ENCODE measurements around the gene NAIP. TPM values are rescaled to one million over a fixed set of nuclear protein-coding genes. Genes with fewer than 3 reads are reported as not detected.
"Not testable (repeated sequence)": the region's sequence is repeated elsewhere in the genome, so short reads cannot be mapped to it uniquely, and the experiment has no call there.

The NAIP gene, protein sequence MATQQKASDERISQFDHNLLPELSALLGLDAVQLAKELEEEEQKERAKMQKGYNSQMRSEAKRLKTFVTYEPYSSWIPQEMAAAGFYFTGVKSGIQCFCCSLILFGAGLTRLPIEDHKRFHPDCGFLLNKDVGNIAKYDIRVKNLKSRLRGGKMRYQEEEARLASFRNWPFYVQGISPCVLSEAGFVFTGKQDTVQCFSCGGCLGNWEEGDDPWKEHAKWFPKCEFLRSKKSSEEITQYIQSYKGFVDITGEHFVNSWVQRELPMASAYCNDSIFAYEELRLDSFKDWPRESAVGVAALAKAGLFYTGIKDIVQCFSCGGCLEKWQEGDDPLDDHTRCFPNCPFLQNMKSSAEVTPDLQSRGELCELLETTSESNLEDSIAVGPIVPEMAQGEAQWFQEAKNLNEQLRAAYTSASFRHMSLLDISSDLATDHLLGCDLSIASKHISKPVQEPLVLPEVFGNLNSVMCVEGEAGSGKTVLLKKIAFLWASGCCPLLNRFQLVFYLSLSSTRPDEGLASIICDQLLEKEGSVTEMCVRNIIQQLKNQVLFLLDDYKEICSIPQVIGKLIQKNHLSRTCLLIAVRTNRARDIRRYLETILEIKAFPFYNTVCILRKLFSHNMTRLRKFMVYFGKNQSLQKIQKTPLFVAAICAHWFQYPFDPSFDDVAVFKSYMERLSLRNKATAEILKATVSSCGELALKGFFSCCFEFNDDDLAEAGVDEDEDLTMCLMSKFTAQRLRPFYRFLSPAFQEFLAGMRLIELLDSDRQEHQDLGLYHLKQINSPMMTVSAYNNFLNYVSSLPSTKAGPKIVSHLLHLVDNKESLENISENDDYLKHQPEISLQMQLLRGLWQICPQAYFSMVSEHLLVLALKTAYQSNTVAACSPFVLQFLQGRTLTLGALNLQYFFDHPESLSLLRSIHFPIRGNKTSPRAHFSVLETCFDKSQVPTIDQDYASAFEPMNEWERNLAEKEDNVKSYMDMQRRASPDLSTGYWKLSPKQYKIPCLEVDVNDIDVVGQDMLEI (N-terminal part only)
- total RNA-seq, result 10 to 100 TPM; 12.3 to 13.5 TPM

DNA sequence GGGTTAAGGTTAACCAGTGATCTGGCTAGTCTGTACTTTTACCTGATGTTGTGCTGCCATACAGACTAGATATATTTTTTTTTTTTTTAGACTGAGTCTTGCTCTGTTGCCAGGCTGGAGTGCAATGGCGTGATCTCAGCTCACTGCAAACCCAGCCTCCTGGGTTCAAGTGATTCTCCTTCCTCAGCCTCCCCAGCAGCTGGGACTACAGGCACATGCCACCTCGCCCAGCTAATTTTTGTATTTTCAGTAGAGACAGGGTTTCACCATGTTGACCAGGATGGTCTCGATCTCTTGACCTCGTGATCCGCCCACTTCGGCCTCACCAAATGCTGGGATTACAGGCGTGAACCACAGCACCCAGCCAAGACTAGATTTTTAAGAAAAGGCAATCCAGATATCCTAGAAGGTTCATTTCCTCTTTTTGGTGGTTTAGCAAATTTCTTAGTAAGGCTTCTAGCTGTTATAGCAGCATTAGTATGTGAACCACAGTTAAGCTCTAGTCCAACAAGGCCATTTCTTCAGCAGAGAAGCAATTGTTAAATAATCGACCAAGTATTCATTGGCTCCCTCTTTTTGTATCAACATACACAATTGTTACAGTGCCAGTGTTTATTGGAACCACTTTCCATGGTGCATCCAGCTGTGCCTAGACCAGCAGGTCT lies at the start of gene NAIP:
NAIP (minus strand) TSS at position 51 of the 665 bp plus-strand sequence. CDS start 12,424 bp downstream, outside the sequence.
- H3K4me1 Mint-ChIP-seq, result not testable (repeated sequence)

DNA sequence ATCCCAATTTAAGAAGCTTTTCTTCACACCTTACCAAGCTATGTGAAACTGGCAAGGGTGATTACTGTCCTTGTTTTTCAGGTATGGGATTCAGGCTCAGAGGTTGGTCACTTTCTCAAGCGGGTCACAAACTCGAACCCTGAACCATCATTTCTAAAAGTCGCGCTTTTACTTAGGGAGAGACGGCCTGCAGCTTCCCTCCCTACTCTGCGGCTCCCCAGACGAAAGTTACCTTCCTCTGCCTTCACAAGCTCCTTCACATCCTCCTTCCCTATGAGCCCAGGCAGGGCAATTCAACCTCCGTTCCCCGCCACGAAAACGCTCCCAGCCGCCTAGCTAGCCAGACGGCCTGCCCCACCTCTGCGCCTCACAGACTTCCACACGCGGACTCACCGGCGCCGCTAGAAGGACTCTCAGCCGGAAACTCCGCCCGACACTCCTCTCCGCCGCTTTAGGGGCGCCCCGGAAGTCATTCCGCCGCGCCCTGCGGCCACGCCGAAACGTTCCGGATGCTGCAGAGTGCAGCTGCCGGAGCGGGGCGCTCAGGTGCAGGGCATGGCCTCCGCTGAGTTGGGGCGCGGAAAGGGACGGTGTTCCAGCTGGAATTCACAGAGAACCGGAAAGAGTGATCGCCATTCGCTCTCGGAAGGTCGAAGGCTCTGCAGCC lies 42.3 kb upstream of the NAIP start, which contains the start of gene GTF2H2:
GTF2H2 (minus strand) TSS at position 415 of the 667 bp plus-strand sequence. CDS start 4,913 bp downstream, outside the sequence.
- DNase-seq; H3K36me3 Mint-ChIP-seq (ENCODE audit: low read depth); H3K4me3 Mint-ChIP-seq; CTCF ChIA-PET; H3K4me1 Mint-ChIP-seq; H3K9me3 Mint-ChIP-seq; POLR2A ChIA-PET; H3K27ac Mint-ChIP-seq; H3K27me3 Mint-ChIP-seq: not testable (repeated sequence)

More for the DNA sequence above, at the start of gene NAIP:
- H3K4me3 Mint-ChIP-seq; H3K27ac Mint-ChIP-seq; H3K9me3 Mint-ChIP-seq; CTCF ChIA-PET; H3K27me3 Mint-ChIP-seq; H3K36me3 Mint-ChIP-seq (ENCODE audit: low read depth); POLR2A ChIA-PET; DNase-seq: not testable (repeated sequence)

DNA sequence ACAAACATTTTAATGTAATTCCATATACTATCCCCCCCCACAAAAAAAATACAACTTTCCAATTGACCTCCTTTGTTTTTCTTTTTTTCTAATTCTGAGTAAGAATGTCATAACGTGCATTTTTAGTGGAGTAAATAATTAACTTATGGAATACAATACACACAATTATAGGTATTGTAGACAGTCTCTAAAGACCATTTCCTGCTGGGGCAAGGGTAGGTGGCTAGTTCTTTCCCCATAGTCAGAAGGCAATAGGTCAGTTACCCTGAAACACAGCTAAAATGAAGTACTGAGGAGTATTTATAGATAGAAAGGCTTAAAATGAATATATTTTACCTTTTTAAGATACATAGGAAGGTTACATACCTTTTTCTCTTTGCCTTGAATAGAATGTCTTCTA lies 36.2 kb upstream of the NAIP start:
- H3K4me3 Mint-ChIP-seq; DNase-seq; H3K36me3 Mint-ChIP-seq (ENCODE audit: low read depth); H3K27ac Mint-ChIP-seq; H3K27me3 Mint-ChIP-seq; CTCF ChIA-PET; H3K9me3 Mint-ChIP-seq; H3K4me1 Mint-ChIP-seq; POLR2A ChIA-PET: not testable (repeated sequence)

DNA sequence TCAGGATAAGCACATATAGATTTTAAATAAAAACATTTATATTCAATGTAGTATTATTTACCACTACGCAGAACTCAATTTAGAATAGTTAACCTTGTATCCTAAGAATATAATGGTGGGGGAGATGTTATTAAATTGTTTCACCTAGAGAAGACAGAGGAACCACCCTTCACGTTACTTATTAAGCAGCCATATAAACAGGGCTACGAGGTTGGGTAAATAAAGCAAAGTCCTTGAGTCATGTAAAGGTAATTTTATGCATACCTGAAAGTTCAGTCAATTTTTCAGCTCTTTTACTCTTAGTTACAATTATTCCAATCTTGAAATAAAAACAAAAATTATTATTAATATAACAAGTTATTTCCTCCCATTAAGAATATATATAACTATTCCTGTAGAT lies 34.3 kb upstream of the NAIP start:
- CTCF ChIA-PET; DNase-seq; H3K27me3 Mint-ChIP-seq; POLR2A ChIA-PET; H3K4me1 Mint-ChIP-seq; H3K9me3 Mint-ChIP-seq; H3K4me3 Mint-ChIP-seq; H3K36me3 Mint-ChIP-seq (ENCODE audit: low read depth); H3K27ac Mint-ChIP-seq: not testable (repeated sequence)

GRCh38 chr5:71044808-71045207 lies 19.7 kb upstream of the NAIP start:
- DNase-seq; H3K4me1 Mint-ChIP-seq; H3K9me3 Mint-ChIP-seq; CTCF ChIA-PET; H3K27me3 Mint-ChIP-seq; H3K4me3 Mint-ChIP-seq; H3K36me3 Mint-ChIP-seq (ENCODE audit: low read depth); H3K27ac Mint-ChIP-seq; POLR2A ChIA-PET: not testable (repeated sequence)

DNA sequence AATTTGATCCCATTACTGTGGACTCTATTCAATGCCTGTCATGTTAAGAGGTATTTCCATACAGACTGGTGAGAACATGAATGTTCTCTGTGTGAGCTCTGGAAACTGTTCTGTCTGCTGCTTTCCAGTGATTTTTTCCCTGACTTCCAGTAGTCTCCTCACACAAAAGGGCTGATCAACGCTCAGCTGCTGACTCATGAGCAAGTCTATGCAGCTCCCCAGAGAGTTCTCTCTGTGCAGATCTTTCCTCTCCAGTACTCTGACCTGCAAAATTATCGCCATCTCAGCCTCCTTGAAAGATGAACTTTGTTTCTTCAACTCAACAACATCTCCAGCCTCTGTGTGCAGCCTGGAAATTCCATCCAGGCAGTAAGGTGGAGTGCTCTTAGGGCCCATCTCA lies 19.0 kb upstream of the NAIP start:
- H3K4me1 Mint-ChIP-seq; H3K4me3 Mint-ChIP-seq; H3K27me3 Mint-ChIP-seq; H3K36me3 Mint-ChIP-seq (ENCODE audit: low read depth); H3K27ac Mint-ChIP-seq; POLR2A ChIA-PET; CTCF ChIA-PET; H3K9me3 Mint-ChIP-seq; DNase-seq: not testable (repeated sequence)

DNA sequence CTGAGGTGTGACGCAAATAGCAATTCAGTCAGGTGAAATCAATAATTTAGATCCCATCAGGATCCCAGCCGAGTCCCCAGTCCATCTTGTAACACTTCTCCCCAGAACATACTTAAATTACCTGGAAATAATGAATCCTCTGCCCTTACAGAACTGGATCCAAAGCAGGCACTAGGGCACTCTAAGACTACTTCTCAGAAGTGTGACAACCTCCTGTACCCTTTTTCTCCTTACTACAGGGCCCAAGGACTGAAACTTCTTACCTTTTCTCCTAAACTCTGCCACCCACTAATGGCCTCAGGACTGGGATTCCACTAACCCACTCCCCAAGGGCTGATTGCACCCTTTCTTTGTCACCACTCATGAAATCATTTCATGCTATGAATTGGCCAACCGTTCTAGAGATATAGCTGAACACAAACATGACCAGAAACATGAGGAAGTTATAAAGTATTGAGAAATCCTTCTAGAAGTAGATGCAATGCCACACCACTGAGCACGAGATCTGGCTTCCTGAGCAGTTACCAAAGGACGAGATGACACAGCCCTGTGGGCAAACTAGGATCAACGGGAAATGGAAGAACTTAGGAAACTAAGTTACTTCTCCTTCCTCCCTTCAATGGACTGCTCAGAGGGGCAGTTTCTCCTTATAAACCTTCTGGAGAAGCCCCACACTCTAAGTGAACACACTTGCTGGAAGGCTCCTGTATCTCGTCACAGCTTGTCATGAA lies 6.1 kb upstream of the NAIP start:
- H3K4me3 Mint-ChIP-seq; H3K4me1 Mint-ChIP-seq; H3K9me3 Mint-ChIP-seq; CTCF ChIA-PET; H3K27ac Mint-ChIP-seq; H3K36me3 Mint-ChIP-seq (ENCODE audit: low read depth); DNase-seq; H3K27me3 Mint-ChIP-seq; POLR2A ChIA-PET: not testable (repeated sequence)

DNA sequence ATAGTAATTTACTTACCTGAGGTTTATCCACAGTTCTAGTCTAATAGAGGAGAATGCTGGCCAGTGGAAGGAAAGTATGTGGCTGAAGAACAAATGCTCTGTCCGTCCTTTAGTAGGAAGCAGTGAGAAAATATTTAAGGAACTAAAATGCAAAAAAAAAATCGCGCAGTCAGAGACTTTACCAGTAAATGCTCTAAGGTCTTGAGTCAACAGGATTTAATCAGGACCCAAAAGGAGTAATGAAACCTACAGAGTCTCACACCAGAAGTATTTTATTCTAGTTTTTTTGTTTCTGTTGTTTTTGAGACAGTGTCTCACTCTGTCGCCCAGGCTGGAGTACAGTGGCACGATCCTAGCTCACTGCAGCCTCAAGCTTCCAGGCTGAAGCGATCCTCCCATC lies 4.5 kb downstream of the NAIP start:
- POLR2A ChIA-PET; H3K4me1 Mint-ChIP-seq; DNase-seq; H3K9me3 Mint-ChIP-seq; H3K27ac Mint-ChIP-seq; CTCF ChIA-PET; H3K36me3 Mint-ChIP-seq (ENCODE audit: low read depth); H3K4me3 Mint-ChIP-seq; H3K27me3 Mint-ChIP-seq: not testable (repeated sequence)

DNA sequence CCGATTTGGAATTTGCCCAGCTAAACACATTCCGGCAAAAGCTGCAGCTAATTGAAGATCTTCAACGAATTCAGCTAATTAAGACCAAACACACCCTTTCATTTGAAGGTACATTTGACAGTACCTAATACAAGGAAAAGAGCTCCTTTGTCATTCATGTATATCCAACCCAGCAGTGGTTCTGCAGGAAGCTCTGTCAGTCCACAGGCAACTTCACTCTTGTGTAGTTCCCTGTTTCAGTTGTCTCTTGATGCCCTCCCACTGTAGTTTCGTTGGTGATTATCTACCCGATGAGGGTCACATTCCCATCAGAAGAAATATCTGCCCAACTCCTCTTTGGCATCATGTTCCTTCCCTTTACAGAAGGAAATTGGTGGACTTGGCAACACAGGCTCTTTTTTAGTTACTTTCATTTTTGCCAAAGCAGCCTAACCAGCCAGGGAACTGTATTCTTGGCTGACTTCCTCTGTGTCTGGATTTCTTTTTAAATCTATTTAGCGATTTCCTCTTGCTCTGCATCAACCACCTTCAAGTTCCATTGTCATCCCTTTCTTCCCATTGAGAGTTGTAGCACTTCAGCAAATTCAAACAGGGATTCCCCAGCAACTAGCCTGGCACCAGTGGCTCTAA lies 6.6 kb downstream of the NAIP start:
- H3K27me3 Mint-ChIP-seq; DNase-seq; H3K36me3 Mint-ChIP-seq (ENCODE audit: low read depth); H3K4me3 Mint-ChIP-seq; CTCF ChIA-PET; POLR2A ChIA-PET; H3K9me3 Mint-ChIP-seq; H3K27ac Mint-ChIP-seq; H3K4me1 Mint-ChIP-seq: not testable (repeated sequence)

DNA sequence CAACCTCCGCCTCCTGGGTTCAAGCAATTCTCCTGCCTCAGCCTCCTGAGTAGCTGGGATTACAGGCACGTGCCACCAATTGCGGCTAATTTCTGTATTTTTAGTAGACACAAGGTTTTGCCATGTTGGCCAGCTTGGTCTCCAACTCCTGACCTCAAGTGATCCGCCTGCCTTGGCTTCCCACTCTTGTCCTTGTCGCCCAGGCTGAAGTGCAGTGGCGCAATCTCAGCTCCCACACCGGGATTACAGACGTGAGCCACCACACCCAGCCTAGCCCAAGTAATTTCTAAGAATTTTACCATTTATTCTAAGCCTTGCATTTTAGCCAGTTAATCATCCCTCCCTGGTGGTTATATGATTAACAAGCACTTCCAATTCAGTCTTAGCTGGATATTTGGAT lies 11.0 kb downstream of the NAIP start:
- ChIA-PET CTCF (no interaction called here), POLR2A (no interaction called here)
- no peak overlapping the region for H3K27ac Mint-ChIP-seq
- no peak overlapping the region for H3K4me3 Mint-ChIP-seq
- no peaks in the 10 kb centered on the region for H3K4me1 Mint-ChIP-seq
- no peaks in the 10 kb centered on the region for H3K36me3 Mint-ChIP-seq (ENCODE audit: low read depth)
- H3K27me3 Mint-ChIP-seq, result no peaks in the 10 kb centered on the region
- H3K9me3 Mint-ChIP-seq, result no peaks in the 10 kb centered on the region
- DNase-seq, result no peak

GRCh38 chr5:71013575-71013974 lies 11.6 kb downstream of the NAIP start:
- Mint-ChIP-seq H3K4me1 (no peaks in the 10 kb centered on the region), H3K4me3 (no peak overlapping the region), H3K27me3 (no peaks in the 10 kb centered on the region), H3K27ac (no peak overlapping the region), H3K9me3 (no peaks in the 10 kb centered on the region), H3K36me3 (ENCODE audit: low read depth) (no peaks in the 10 kb centered on the region)
- DNase-seq, result no peak
- ChIA-PET POLR2A (no interaction called here), CTCF (no interaction called here)

DNA sequence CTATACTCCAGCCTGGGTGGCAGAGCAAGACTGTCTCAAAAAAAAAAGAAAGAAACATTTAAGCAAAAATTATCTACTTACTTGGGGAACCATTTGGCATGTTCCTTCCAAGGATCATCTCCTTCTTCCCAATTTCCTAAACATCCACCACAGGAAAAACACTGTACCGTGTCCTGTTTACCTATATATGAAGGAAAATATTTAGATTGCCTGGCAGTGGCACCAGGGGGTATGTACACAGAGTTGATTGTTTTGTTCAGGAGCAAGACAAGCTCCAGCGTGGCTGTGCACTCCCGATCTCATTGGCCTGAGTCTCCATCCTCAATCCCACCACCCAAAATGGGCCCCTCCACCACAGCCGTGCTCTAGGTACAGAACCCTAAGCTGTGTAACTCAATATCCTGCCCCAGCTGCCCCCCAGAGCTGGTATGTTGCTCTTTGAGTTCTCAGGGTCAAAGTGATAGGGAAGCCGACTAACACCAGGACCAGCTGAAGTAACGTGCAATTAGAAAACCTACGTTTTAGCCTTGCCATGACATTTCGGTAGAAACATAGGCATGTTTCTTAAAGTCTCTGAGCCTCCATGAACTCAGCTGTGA lies 13.8 kb downstream of the NAIP start:
- Mint-ChIP-seq H3K9me3 (no peaks in the 10 kb centered on the region), H3K4me1 (no peaks in the 10 kb centered on the region), H3K27me3 (no peaks in the 10 kb centered on the region), H3K36me3 (ENCODE audit: low read depth) (no peaks in the 10 kb centered on the region), H3K27ac (no peak overlapping the region), H3K4me3 (no peak overlapping the region)
- ChIA-PET CTCF (no interaction called here), POLR2A (no interaction called here)
- no peak for DNase-seq

Measured in activated CD4-positive, alpha-beta memory T cell treated with anti-CD3 and anti-CD28 coated beads, Interleukin-2, amount 10 ng/mL, durations not matched to agents 7 days and 5 days (primary cell).